Measurements from ENCODE around the gene TRIM63.
"Not testable (repeated sequence)": the region's sequence is repeated elsewhere in the genome, so short reads cannot be mapped to it uniquely, and the experiment has no call there.

The TRIM63 gene

GRCh38 chr1:26067432-26067911, at the start of gene TRIM63:
TRIM63 (minus strand) TSS chr1:26067630; CDS start chr1:26067494, 136 bp downstream.
- Mint-ChIP-seq H3K4me1 (no peaks in the 10 kb centered on the region), H3K27ac (no peak within 1 kb of the TSS), H3K27me3 (peaks cover 66% of the 10 kb centered on the region), H3K36me3 (no peaks in the 10 kb centered on the region), H3K9me3 (no peaks in the 10 kb centered on the region), H3K4me3 (no peak within 1 kb of the TSS)
- ATAC-seq: no peak

DNA sequence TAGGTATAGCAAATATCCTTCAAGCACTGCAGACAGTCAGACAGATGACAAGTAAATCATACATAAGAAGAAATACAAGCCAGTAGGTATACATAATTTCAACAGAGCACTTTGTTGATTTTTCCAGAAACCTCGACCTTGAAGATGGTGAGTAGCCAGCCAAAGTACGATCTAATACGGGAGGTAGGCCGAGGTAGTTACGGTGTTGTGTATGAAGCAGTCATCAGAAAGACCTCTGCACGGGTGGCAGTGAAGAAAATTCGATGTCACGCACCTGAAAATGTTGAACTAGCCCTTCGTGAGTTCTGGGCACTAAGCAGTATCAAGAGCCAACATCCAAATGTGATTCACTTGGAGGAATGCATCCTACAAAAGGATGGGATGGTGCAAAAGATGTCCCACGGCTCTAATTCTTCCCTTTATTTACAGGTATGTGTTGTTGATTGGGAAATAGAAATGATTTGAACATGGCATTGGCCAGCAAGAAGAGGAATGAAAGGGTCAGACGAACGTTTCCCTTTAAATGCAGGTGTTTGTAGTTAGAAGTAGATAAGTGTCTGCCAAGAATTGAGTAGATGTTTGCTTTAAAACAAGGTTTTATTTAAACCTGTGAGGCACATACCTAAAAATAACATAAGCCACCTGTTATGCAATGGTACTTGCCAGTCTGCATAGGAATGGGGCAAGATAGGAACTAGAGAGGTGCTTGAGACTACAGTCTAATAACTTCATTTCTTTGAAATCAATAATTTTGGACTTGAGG, 46.9 kb upstream of the TRIM63 start:
- no peaks in the 10 kb centered on the region for H3K27me3 Mint-ChIP-seq
- no peaks in the 10 kb centered on the region for H3K9me3 Mint-ChIP-seq
- H3K4me1 Mint-ChIP-seq: peaks cover 23% of the 10 kb centered on the region
- no peak overlapping the region for H3K4me3 Mint-ChIP-seq
- no peak overlapping the region for H3K27ac Mint-ChIP-seq
- H3K36me3 Mint-ChIP-seq: peaks cover 11% of the 10 kb centered on the region
- ATAC-seq: no peak

GRCh38 chr1:26112407-26112775, 45.0 kb upstream of the TRIM63 start:
- Mint-ChIP-seq H3K36me3 (peaks cover 6% of the 10 kb centered on the region), H3K9me3 (no peaks in the 10 kb centered on the region), H3K4me3 (peak overlapping the region; percentile 94), H3K27ac (peak overlapping the region; percentile 84), H3K27me3 (no peaks in the 10 kb centered on the region), H3K4me1 (peaks cover 19% of the 10 kb centered on the region)
- ATAC-seq: no peak

GRCh38 chr1:26111530-26112406, 44.3 kb upstream of the TRIM63 start, which contains the start of gene PDIK1L:
PDIK1L (plus strand) TSS chr1:26111824; CDS start chr1:26114309, 2,485 bp downstream.
- H3K4me3 Mint-ChIP-seq: peak within 1 kb of the TSS; percentile 94
- ATAC-seq: peak; percentile 91

DNA sequence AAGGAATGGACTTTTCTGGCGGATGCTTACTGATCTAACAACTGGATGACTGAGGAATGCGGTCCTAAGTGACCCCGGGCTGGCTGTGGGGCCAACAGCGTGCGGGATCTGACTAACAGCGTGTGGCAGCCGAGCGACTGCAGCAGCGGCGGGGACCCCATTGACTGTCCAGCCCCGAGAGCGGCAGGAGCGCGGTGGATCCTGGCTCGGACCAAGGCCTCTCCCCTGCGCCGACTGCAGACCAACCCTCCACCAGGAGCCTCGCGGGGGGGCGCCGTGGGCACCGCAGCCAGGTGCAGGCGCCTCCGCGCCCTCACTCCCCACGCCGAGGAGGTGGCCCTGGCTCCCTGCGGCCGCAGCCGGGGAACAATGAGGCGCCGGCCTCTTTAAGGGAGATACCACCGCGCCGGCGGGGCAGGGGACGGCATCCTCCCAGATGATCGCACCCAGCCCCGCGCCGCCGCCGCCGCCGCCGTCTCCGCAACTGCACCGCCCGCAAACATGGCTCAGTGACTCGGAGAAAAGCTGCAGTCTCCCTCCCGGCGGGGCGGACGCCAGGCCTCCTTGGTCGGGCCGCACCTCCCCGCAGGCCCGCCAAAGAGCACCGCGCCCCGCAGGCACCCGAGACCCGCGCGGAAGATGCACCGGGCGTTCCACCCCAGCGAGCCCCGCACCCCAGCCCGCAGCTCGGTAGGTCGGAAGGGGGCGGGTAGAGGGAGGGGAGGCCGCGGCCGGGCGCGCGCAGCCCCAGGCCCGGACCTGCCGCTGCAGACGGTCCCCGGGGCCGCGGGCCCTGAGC, 43.5 kb upstream of the TRIM63 start:
- Mint-ChIP-seq H3K9me3 (no peaks in the 10 kb centered on the region), H3K4me3 (peak overlapping the region; percentile 82), H3K36me3 (peaks cover 6% of the 10 kb centered on the region), H3K4me1 (peaks cover 19% of the 10 kb centered on the region), H3K27me3 (no peaks in the 10 kb centered on the region), H3K27ac (peak overlapping the region; percentile 84)
- ATAC-seq: peak; percentile 77

More at GRCh38 chr1:26111530-26112406, 44.3 kb upstream of the TRIM63 start, which contains the start of gene PDIK1L:
- Mint-ChIP-seq H3K9me3 (no peaks in the 10 kb centered on the region), H3K27ac (peak within 1 kb of the TSS; percentile 84), H3K36me3 (peaks cover 6% of the 10 kb centered on the region), H3K27me3 (no peaks in the 10 kb centered on the region), H3K4me1 (peaks cover 19% of the 10 kb centered on the region)

- H3K27ac Mint-ChIP-seq: no peak overlapping the region
- H3K4me3 Mint-ChIP-seq: peak overlapping the region; percentile 82
- H3K4me1 Mint-ChIP-seq: peaks cover 25% of the 10 kb centered on the region
- no peak for ATAC-seq
- H3K9me3 Mint-ChIP-seq: no peaks in the 10 kb centered on the region
- H3K36me3 Mint-ChIP-seq: peaks cover 4% of the 10 kb centered on the region
- no peaks in the 10 kb centered on the region for H3K27me3 Mint-ChIP-seq
Observed at GRCh38 chr1:26109229-26110164, 42.1 kb upstream of the TRIM63 start.

GRCh38 chr1:26105226-26105548, 37.8 kb upstream of the TRIM63 start:
- ATAC-seq, H3K9me3 Mint-ChIP-seq, H3K36me3 Mint-ChIP-seq, H3K4me3 Mint-ChIP-seq, H3K4me1 Mint-ChIP-seq, H3K27me3 Mint-ChIP-seq, H3K27ac Mint-ChIP-seq: not testable (repeated sequence)

- Mint-ChIP-seq H3K27ac (no peak overlapping the region), H3K4me1 (peaks cover 5% of the 10 kb centered on the region), H3K4me3 (no peak overlapping the region), H3K9me3 (no peaks in the 10 kb centered on the region), H3K36me3 (no peaks in the 10 kb centered on the region), H3K27me3 (peaks cover 9% of the 10 kb centered on the region)
- ATAC-seq: no peak
Observed at GRCh38 chr1:26102526-26102925, 35.1 kb upstream of the TRIM63 start.

GRCh38 chr1:26102119-26102518, 34.7 kb upstream of the TRIM63 start:
- Mint-ChIP-seq H3K27me3 (peaks cover 9% of the 10 kb centered on the region), H3K4me3 (no peak overlapping the region), H3K4me1 (peaks cover 5% of the 10 kb centered on the region), H3K27ac (no peak overlapping the region), H3K36me3 (no peaks in the 10 kb centered on the region), H3K9me3 (no peaks in the 10 kb centered on the region)
- ATAC-seq: no peak

DNA sequence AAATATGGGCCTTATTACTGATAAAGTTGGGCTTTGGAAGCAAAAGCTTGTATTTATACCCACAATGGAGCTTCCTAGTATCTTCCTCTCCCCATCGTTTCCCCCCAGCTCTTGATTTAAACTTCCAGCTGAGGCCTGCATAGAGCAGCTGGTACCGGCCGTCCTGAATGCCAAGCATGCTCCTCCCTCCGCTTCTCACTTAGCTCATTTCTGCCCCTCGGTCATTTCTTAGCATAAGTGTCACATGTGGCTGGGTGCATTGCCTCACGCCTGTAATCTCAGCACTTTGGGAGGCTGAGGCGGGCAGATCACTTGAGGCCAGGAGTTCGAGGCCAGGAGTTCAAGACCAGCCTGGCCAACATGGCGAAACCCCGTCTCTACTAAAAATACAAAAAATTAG, 32.8 kb upstream of the TRIM63 start:
- ATAC-seq, H3K36me3 Mint-ChIP-seq, H3K4me3 Mint-ChIP-seq, H3K9me3 Mint-ChIP-seq, H3K27ac Mint-ChIP-seq, H3K27me3 Mint-ChIP-seq, H3K4me1 Mint-ChIP-seq: not testable (repeated sequence)

GRCh38 chr1:26099780-26100179, 32.4 kb upstream of the TRIM63 start:
- Mint-ChIP-seq H3K27me3 (peaks cover 9% of the 10 kb centered on the region), H3K4me1 (no peaks in the 10 kb centered on the region), H3K36me3 (no peaks in the 10 kb centered on the region), H3K4me3 (no peak overlapping the region), H3K9me3 (no peaks in the 10 kb centered on the region), H3K27ac (no peak overlapping the region)
- no peak for ATAC-seq

DNA sequence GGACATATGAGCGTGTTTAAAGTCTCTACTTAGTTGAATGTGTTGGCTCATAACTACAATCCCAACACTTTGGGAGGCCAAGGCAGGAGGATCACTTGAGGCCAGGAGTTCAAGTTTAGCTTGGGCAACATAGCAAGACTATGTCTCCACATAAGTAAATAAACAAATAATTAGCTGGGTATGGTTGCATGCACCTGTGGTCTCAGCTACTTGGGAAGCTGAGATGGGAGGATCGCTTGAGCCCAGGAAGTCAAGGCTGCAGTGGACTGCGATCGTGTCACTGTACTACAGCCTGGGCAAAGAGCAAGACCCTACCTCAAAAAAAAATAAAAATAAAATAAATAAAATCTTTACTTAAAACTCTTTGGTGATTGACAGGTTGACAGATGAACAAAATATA, 31.2 kb upstream of the TRIM63 start:
- ATAC-seq: no peak
- Mint-ChIP-seq H3K4me3 (no peak overlapping the region), H3K27ac (no peak overlapping the region), H3K27me3 (peaks cover 9% of the 10 kb centered on the region), H3K36me3 (no peaks in the 10 kb centered on the region), H3K4me1 (no peaks in the 10 kb centered on the region), H3K9me3 (no peaks in the 10 kb centered on the region)

GRCh38 chr1:26097696-26098095, 30.3 kb upstream of the TRIM63 start:
- no peaks in the 10 kb centered on the region for H3K4me1 Mint-ChIP-seq
- no peak overlapping the region for H3K27ac Mint-ChIP-seq
- H3K9me3 Mint-ChIP-seq: no peaks in the 10 kb centered on the region
- ATAC-seq: no peak
- H3K4me3 Mint-ChIP-seq: no peak overlapping the region
- no peaks in the 10 kb centered on the region for H3K36me3 Mint-ChIP-seq
- H3K27me3 Mint-ChIP-seq: peaks cover 12% of the 10 kb centered on the region

DNA sequence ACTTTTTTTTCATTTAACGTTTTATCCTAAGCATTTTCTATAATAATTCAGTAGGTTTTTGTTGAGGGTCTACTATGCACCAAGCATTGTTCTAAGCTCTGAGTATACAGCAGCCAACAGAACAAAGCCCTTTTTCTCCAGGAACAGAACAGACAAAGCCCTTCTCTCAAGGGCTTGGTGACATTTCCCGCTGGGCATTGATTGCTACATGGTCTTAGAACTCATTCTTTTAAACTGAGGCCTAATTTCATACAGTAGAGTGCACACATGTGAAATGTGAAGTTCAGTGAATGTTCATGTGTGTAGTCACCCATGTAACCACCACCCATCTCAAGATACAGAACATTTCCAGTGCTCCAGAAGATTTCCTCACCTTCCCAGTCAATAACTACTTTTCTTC, 29.0 kb upstream of the TRIM63 start:
- H3K9me3 Mint-ChIP-seq: no peaks in the 10 kb centered on the region
- ATAC-seq: no peak
- peaks cover 24% of the 10 kb centered on the region for H3K27me3 Mint-ChIP-seq
- H3K4me1 Mint-ChIP-seq: no peaks in the 10 kb centered on the region
- H3K4me3 Mint-ChIP-seq: no peak overlapping the region
- no peak overlapping the region for H3K27ac Mint-ChIP-seq
- H3K36me3 Mint-ChIP-seq: no peaks in the 10 kb centered on the region
